HCT116 (cell line): ENCODE results near the gene NTSR2. TPM values are rescaled to one million over a fixed set of nuclear protein-coding genes. Genes with fewer than 3 reads are reported as not detected.

Source experiments
- ATAC-seq: fragments of 200-7000 bp; cut with Tn5 transposase; 2 replicates; pipeline ENCODE4 v1.9.1; 2020; ENCODE audit warnings: mild to moderate bottlenecking, moderate library complexity
- BruUV-seq: library from RNA; stranded (reverse); fragments of 400-500 nt; replicated peaks from 2 replicates; lab custom pipeline; 2021; lab: Mats Ljungman, UMichigan
- CTCF ChIA-PET: fragments of 300-600 bp; sonication (Branson Sonifier 250); formaldehyde crosslinking; loops from one replicate; lab custom pipeline; 2021; ENCODE audit warnings: antibody characterized with exemption; lab: Charles Lee
- POLR2A ChIA-PET: fragments of 300-600, 350-600 bp; sonication (Branson Sonifier 250); formaldehyde crosslinking; loops from one replicate; lab custom pipeline; 2021; ENCODE audit warnings: antibody characterized with exemption; lab: Charles Lee
- RAD21 ChIA-PET, 2 experiments: fragments of 300-600 bp; sonication (Branson Sonifier 250); formaldehyde crosslinking; loops; one replicate each; lab custom pipeline; 2023; ENCODE audit warnings: low total read pairs in 2 of 2; ENCODE audit not compliant: uncharacterized antibody in 2 of 2, unreplicated experiment in 2 of 2, low non-redundant PET in 1 of 2; lab: Charles Lee
- DNase-seq: peaks from one replicate; pipeline ENCODE4 v3.0.0-alpha.2; 2010; ENCODE audit warnings: low read depth, low spot score
- H2AFZ ChIP-seq: fragments of 200-600 bp; shearing (Covaris generic), sonication (generic); 2 replicates; pipeline ENCODE4 v1.6.1; 2017; ENCODE audit warnings: low read depth, mixed run types, mixed read lengths, antibody characterized with exemption, low read length; ENCODE audit not compliant: poor library complexity, severe bottlenecking
- H3K27ac ChIP-seq: 2 replicates; pipeline ENCODE4 v1.5.1; 2012; ENCODE audit warnings: low read depth, low read length
- H3K27me3 ChIP-seq: fragments of 200-600 bp; sonication (generic); 2 replicates; pipeline ENCODE4 v1.6.1; 2016; ENCODE audit warnings: mixed run types, low read length, mixed read lengths; ENCODE audit not compliant: insufficient read depth
- H3K36me3 ChIP-seq, 2 experiments: fragments of 200-500 bp in 1 of 2; fragments of 200-600 bp in 1 of 2; sonication (Bioruptor generic) in 1 of 2; sonication (generic) in 1 of 2; 2 replicates each; pipeline versions ENCODE4 v1.5.1 to v1.6.1; 2014 to 2016; ENCODE audit warnings: low read length in 2 of 2, inconsistent platforms in 1 of 2, mixed read lengths in 1 of 2, mixed run types in 1 of 2; ENCODE audit not compliant: insufficient read depth in 2 of 2, control insufficient read depth in 1 of 2
- H3K4me1 ChIP-seq, 2 experiments: fragments of 200-600 bp in 1 of 2; sonication (generic) in 1 of 2; 2 replicates each; pipeline versions ENCODE4 v1.5.1 to v1.6.1; 2012 to 2017; ENCODE audit warnings: low read length in 2 of 2, inconsistent platforms in 1 of 2, mild to moderate bottlenecking in 1 of 2, mixed read lengths in 1 of 2, mixed run types in 1 of 2, moderate library complexity in 1 of 2; ENCODE audit not compliant: insufficient read depth in 2 of 2, control insufficient read depth in 1 of 2
- H3K4me2 ChIP-seq: fragments of 200-600 bp; sonication (generic); 2 replicates; pipeline ENCODE4 v1.6.1; 2017; ENCODE audit warnings: mixed run types, low read length, mixed read lengths
- H3K4me3 ChIP-seq, 2 experiments: fragments of 200-600 bp in 1 of 2; sonication (generic) in 1 of 2; replicated peaks in 1 of 2; 2 replicates each; pipeline ENCODE4 v1.5.1; 2011 to 2016; ENCODE audit warnings: low read length in 2 of 2, control low read depth in 1 of 2, low read depth in 1 of 2, mild to moderate bottlenecking in 1 of 2, mixed read lengths in 1 of 2, mixed run types in 1 of 2
- H3K79me2 ChIP-seq: fragments of 200-600 bp; sonication (generic); 2 replicates; pipeline ENCODE4 v1.6.1; 2017; ENCODE audit warnings: mild to moderate bottlenecking, mixed run types, low read length, moderate library complexity, mixed read lengths; ENCODE audit not compliant: insufficient read depth
- H3K9ac ChIP-seq: fragments of 200-600 bp; sonication (generic); 2 replicates; pipeline ENCODE4 v1.6.1; 2016; ENCODE audit warnings: low read length, mixed read lengths
- H3K9me2 ChIP-seq: fragments of 200-600 bp; sonication (generic), shearing (Covaris generic); 2 replicates; pipeline ENCODE4 v1.6.1; 2017; ENCODE audit warnings: mixed run types, mild to moderate bottlenecking, moderate library complexity; ENCODE audit not compliant: insufficient read depth
- H3K9me3 ChIP-seq, 2 experiments: fragments of 200-500 bp in 1 of 2; fragments of 200-600 bp in 1 of 2; sonication (Bioruptor generic) in 1 of 2; sonication (generic) in 1 of 2; 2 replicates each; pipeline ENCODE4 v1.6.1; 2014 to 2017; ENCODE audit warnings: low read length in 2 of 2, mixed read lengths in 2 of 2, inconsistent platforms in 1 of 2, low read depth in 1 of 2, mild to moderate bottlenecking in 1 of 2, mixed run types in 1 of 2, moderate library complexity in 1 of 2; ENCODE audit not compliant: control insufficient read depth in 1 of 2, insufficient read depth in 1 of 2
- H4K20me1 ChIP-seq: fragments of 200-600 bp; sonication (generic), shearing (Covaris generic); 2 replicates; pipeline ENCODE4 v1.6.1; 2017; ENCODE audit warnings: mixed run types, mild to moderate bottlenecking, moderate library complexity; ENCODE audit not compliant: insufficient read depth
- CBX3 ChIP-seq: IDR thresholded peaks from 2 replicates; pipeline ENCODE4 v1.6.1; 2012; ENCODE audit warnings: low read depth
- EZH2 ChIP-seq: fragments of 200-600 bp; sonication (generic); IDR thresholded peaks from 2 replicates; pipeline ENCODE4 v1.6.1; 2017; ENCODE audit warnings: antibody characterized with exemption, mixed run types
- EZH2phosphoT487 ChIP-seq: fragments of 200-600 bp; IDR thresholded peaks from 2 replicates; pipeline ENCODE4 v1.6.1; 2018; ENCODE audit warnings: antibody characterized with exemption, borderline replicate concordance
- POLR2AphosphoS5 ChIP-seq: IDR thresholded peaks from 2 replicates; pipeline ENCODE4 v1.6.1; 2011; ENCODE audit warnings: mild to moderate bottlenecking, low read depth, low read length, moderate library complexity
- RAD21 ChIP-seq: IDR thresholded peaks from 2 replicates; pipeline ENCODE4 v1.6.1; 2012; ENCODE audit warnings: low read depth, mild to moderate bottlenecking
- TCF7L2 ChIP-seq: IDR thresholded peaks from 2 replicates; pipeline ENCODE4 v1.7.0; 2011; ENCODE audit warnings: borderline replicate concordance, inconsistent platforms; ENCODE audit not compliant: insufficient read depth, insufficient read length; ENCODE audit errors: extremely low read depth
- YY1 ChIP-seq: IDR thresholded peaks from 2 replicates; pipeline ENCODE4 v1.6.1; 2011; ENCODE audit warnings: low read length, low read depth, moderate library complexity, mild to moderate bottlenecking; ENCODE audit not compliant: insufficient replicate concordance; ENCODE audit errors: extremely low read depth
- ZFX ChIP-seq: fragments of 450-650 bp; IDR thresholded peaks from 2 replicates; pipeline ENCODE4 v1.6.1; 2017
- ZNF274 ChIP-seq: fragments of 200-500 bp; sonication (Bioruptor generic); IDR thresholded peaks from 2 replicates; pipeline ENCODE4 v1.6.1; 2014; ENCODE audit warnings: mild to moderate bottlenecking, low read depth, low read length, inconsistent platforms
- intact Hi-C: fragments of 100-400 bp; cut with micrococcal nuclease; formaldehyde crosslinking; loops from 2 replicates; pipeline ENCODE4 v1.10.0; 2022
- total RNA-seq: library from RNA; stranded (reverse); gene quantifications from one replicate; pipeline ENCODE4 v1.2.1, GENCODE V29; 2021; ENCODE audit not compliant: unreplicated experiment

The NTSR2 gene
- total RNA-seq, 1 experiment from 2014 or later = not detected

- TF ChIP-seq ZFX = no peak
- no peak for TF ChIP-seq RAD21
- no peak for TF ChIP-seq POLR2AphosphoS5
Measured at GRCh38 chr2:11665510-11666362, 4.3 kb downstream of the NTSR2 start (continued).

- Histone ChIP-seq H3K4me1 (no peaks in the 10 kb centered on the region), H3K9ac (no peak overlapping the region), H3K9me3 (peaks cover 0 to 10% of the 10 kb centered on the region in 2 experiments; a peak in 2 of 4 replicates), H3K36me3 (no peaks in the 10 kb centered on the region), H3K79me2 (no peaks in the 10 kb centered on the region), H4K20me1 (no peaks in the 10 kb centered on the region), H3K27ac (no peak overlapping the region), H3K4me2 (no peak overlapping the region), H2AFZ (no peak overlapping the region), H3K4me3 (no peak overlapping the region), H3K27me3 (no peaks in the 10 kb centered on the region), H3K9me2 (no peaks in the 10 kb centered on the region)
- intact Hi-C loops = no loop called here
- DNase-seq (no peak), ATAC-seq (no peak)
- BruUV-seq = no TSS peak
- TF ChIP-seq EZH2 (no peak), EZH2phosphoT487 (no peak), TCF7L2 (no peak), YY1 (no peak), RAD21 (no peak), ZNF274 (no peak), ZFX (no peak), CBX3 (no peak)
- ChIA-PET POLR2A (no interaction called here), RAD21 (no interaction called here), CTCF (interaction anchor here (0.7 kb wide), 1 partner anchor 20 kb away, joined by 3 read pairs; no protein-coding TSS in a partner anchor)
Measured at GRCh38 chr2:11665028-11665427, 5.0 kb downstream of the NTSR2 start.
